Measurements from ENCODE around the gene MELTF. TPM values are rescaled to one million over a fixed set of nuclear protein-coding genes. Genes with fewer than 3 reads are reported as not detected.
A peak's percentile ranks its signal among the peaks of the same experiment; 100 is the strongest.

MELTF gene
- total RNA-seq, 2 donors from 2014 or later: 15.7 to 31.2 TPM

DNA sequence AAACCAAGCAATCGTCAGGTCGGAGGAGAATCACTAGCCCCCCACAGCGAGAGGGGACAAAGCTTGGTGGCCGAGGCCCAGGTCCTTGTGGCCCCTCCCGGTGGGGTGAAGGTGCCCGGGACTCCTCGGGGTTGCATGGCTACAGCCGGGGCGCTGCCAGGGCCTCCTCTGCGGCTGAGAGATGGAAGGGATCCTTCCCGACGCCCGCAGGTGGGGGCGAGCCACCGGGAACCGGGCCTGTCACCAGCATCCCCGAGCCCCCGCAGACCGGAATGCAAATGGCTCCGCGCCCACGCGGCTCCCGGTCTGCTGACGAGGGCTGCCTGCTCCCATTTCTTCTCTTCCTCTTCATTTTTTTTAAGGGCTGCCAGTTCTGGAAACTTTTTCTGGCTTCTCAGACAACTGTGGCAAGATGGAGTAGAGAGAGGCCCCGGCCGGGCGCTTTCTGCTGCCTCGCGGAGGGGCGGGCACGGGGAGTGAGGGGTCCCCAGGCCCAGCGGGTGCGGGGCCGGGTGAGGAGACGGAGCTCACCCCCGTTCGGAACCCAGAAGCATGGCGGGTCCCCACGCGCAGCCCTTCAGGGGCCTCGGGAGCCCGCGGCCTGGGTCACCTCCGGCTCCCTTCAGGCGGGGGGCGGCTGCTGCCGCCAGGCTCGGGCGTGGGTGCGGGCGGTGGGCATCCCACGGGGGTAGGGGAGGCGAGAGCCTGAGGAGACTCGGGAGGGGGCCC is 27.5 kb downstream of the MELTF start:
- Histone ChIP-seq H3K4me3 (peak overlapping the region; percentile 53), H3K27me3 (no peaks in the 10 kb centered on the region), H3K27ac (peak overlapping the region; percentile 31), H3K9ac (ENCODE audit: low read depth in 2 of 2, low read length in 2 of 2) (peak overlapping the region in 1 of 2 donors; percentile 79), H3K9me3 (no peaks in the 10 kb centered on the region), H3K4me1 (no peaks in the 10 kb centered on the region), H3K36me3 (no peaks in the 10 kb centered on the region)
- DNase-seq: no peak
- TF ChIP-seq, protein P1, sequence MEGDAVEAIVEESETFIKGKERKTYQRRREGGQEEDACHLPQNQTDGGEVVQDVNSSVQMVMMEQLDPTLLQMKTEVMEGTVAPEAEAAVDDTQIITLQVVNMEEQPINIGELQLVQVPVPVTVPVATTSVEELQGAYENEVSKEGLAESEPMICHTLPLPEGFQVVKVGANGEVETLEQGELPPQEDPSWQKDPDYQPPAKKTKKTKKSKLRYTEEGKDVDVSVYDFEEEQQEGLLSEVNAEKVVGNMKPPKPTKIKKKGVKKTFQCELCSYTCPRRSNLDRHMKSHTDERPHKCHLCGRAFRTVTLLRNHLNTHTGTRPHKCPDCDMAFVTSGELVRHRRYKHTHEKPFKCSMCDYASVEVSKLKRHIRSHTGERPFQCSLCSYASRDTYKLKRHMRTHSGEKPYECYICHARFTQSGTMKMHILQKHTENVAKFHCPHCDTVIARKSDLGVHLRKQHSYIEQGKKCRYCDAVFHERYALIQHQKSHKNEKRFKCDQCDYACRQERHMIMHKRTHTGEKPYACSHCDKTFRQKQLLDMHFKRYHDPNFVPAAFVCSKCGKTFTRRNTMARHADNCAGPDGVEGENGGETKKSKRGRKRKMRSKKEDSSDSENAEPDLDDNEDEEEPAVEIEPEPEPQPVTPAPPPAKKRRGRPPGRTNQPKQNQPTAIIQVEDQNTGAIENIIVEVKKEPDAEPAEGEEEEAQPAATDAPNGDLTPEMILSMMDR (IDR thresholded peaks at IDR 0.05): no peak
- intact Hi-C loops (cut with DNase I): loop anchor here (2.0 to 10.0 kb wide), 2 partner anchors 185 to 513 kb away; no protein-coding TSS in a partner anchor

DNA sequence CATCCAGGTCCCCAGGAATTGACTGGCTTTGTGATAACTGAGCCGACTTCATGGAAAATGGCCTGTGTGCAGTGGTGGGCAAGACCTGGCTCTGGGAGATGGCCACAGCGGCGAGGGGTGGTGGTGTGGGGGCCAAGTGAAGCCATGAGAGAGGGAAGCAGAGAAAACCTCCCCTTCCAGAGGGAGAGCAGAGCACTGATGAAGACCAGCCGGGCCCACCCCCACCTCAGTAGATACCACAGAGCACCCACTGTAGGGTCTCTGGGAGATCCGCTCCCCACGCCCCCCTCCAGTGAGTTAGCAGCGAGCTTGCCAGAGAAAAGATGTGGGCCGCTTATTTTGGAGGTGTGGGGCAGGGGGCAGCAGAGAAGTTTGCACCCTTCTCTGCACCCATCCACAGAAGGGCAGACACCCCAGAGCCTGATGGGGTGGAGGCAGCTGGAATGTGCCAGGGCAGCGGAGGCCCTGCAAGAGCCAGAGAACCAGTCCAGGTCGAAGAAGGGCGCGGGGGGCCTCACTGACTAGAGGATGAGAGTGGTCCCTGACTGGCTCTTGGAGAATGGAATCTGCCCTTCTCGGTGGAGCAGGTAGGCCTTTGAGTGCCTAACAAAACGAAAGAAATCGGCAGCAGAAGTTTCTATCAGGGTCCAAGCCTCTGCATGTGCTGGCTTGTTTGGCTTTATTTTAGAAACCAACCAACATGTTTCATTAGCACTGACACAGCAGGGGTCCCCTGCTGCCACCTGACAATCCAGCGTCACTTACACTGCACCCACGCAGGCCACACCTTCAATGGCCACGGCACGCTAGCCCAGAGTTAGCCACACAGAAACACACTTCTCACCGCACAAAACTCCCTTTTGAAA is 28.3 kb downstream of the MELTF start:
- Histone ChIP-seq H3K4me3 (no peak overlapping the region), H3K27ac (no peak overlapping the region), H3K36me3 (no peaks in the 10 kb centered on the region), H3K9ac (ENCODE audit: low read depth in 2 of 2, low read length in 2 of 2) (no peak overlapping the region), H3K9me3 (no peaks in the 10 kb centered on the region), H3K27me3 (no peaks in the 10 kb centered on the region), H3K4me1 (no peaks in the 10 kb centered on the region)
- no peak for DNase-seq
- intact Hi-C loops (cut with DNase I): loop anchor here (10.0 kb wide), 1 partner anchor 513 kb away; no protein-coding TSS in a partner anchor
- TF ChIP-seq, protein P1 (IDR thresholded peaks at IDR 0.05): no peak

DNA sequence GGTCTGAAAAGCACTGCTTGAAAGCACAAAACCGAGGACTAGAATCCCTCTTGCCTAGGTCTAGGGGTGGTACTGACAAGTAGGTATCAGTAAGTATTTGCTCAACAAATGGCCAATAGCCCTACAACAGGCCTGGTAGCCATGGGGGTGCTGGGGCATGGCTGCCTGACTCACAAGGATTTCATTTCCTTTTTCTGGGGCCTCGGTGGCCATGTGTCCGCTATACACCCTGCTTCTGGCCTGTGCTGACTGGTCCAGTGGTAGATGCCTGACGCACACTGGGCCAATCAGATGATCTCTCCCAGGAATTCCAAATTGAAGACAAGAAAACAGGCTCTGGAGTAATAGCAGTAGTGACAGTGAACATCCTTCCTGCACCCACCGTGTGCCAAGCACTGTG is 29.4 kb downstream of the MELTF start:
- Histone ChIP-seq H3K27me3 (no peaks in the 10 kb centered on the region), H3K4me1 (no peaks in the 10 kb centered on the region), H3K36me3 (no peaks in the 10 kb centered on the region), H3K4me3 (no peak overlapping the region), H3K9ac (ENCODE audit: low read depth in 2 of 2, low read length in 2 of 2) (no peak overlapping the region), H3K27ac (no peak overlapping the region), H3K9me3 (no peaks in the 10 kb centered on the region)
- TF ChIP-seq, protein P1 (IDR thresholded peaks at IDR 0.05): no peak
- intact Hi-C loops (cut with DNase I): loop anchor here (10.0 kb wide), 1 partner anchor 515 kb away; no protein-coding TSS in a partner anchor
- no peak for DNase-seq

DNA sequence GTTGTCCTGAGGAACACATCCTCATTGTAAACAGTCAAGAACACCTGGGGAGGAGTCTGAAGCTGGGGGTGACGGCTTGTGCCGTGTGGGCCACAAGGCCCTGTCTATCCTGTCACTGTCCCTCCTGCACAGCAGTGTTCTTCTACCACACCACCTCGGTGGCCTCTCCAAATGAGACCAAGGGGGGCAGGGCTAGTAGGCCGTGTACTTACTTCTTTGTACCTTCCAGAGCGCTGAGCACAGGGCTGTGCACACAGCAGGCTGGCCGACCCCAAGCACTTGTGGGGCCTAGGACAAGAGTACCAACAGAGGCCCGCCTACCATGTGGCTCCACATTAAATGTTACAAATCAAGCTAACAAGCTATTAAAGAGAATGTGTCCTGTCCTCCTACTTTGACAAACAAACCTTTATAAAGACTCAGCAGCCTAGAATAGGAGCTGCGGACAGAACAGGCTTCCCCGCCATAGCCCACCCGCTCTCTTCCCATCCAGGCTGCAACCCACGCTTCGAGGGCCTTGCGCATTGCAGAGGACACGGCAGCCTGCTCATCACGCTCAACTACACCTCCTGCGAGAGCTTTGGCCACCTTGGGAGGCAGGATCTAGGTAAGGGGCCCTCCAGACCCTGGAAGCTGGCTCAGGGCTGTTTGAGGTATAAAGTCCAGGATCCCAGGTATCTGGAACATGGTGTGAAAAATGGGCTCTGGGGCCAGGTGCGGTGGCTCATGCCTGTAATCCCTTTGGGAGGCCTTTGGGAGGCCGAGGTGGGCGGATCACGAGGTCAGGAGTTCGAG is 30.5 kb downstream of the MELTF start:
- intact Hi-C loops (cut with DNase I): no loop called here
- no peak for DNase-seq
- Histone ChIP-seq H3K4me1 (no peaks in the 10 kb centered on the region), H3K36me3 (no peaks in the 10 kb centered on the region), H3K9me3 (no peaks in the 10 kb centered on the region), H3K27me3 (no peaks in the 10 kb centered on the region), H3K9ac (ENCODE audit: low read depth in 2 of 2, low read length in 2 of 2) (no peak overlapping the region), H3K27ac (no peak overlapping the region), H3K4me3 (no peak overlapping the region)
- TF ChIP-seq, protein P1 (IDR thresholded peaks at IDR 0.05): no peak

DNA sequence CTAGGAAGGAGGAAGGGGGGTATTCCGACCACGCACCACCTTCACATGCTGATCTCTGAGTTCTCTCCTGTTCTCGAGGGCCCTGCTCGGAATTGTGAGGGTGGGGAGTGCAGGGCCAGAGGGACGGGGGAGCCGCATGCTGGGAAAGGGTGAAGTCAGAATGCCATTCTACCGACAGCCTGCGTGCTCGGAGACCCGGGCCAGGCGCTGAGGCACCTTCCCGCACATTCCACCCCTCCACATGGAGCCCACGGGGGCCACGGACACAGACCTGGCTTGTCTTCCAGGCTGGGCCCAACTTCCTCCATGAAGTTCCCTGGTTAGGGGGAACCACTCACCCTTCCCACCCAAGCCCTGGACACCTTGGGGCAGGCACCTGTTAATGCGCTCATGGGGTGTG is 32.3 kb downstream of the MELTF start:
- H3K4me1 ChIP-seq: no peaks in the 10 kb centered on the region
- intact Hi-C loops (cut with DNase I): no loop called here
- no peaks in the 10 kb centered on the region for H3K27me3 ChIP-seq
- TF ChIP-seq, protein P1 (IDR thresholded peaks at IDR 0.05): no peak
- H3K9me3 ChIP-seq: no peaks in the 10 kb centered on the region
- no peak overlapping the region for H3K4me3 ChIP-seq
- H3K36me3 ChIP-seq: no peaks in the 10 kb centered on the region
- DNase-seq: no peak
- H3K9ac ChIP-seq (ENCODE audit: low read depth in 2 of 2, low read length in 2 of 2): no peak overlapping the region
- H3K27ac ChIP-seq: no peak overlapping the region

Measured in colonic mucosa (tissue), 4 donors.